ENCODE results near the gene SRSF5. TPM values are rescaled to one million over a fixed set of nuclear protein-coding genes. Genes with fewer than 3 reads are reported as not detected.
A peak's percentile ranks its signal among the peaks of the same experiment; 100 is the strongest.

Gene SRSF5
- total RNA-seq, 1 experiment from 2014 or later = 292 TPM

- Histone ChIP-seq H3K4me3 (ENCODE audit: low read length) (no peak overlapping the region), H3K36me3 (ENCODE audit: insufficient read depth, low read length) (no peaks in the 10 kb centered on the region)
Observed at GRCh38 chr14:69756298-69756697, 10.6 kb upstream of the SRSF5 start.

GRCh38 chr14:69760810-69761209, 6.1 kb upstream of the SRSF5 start:
- 0 out of 2 replicates have a peak, but pooled peaks cover 2% of the 10 kb centered on the region for H3K4me1 ChIP-seq (ENCODE audit: low read length)
- H2AFZ ChIP-seq (ENCODE audit: low read length) = no peak overlapping the region
- no peaks in the 10 kb centered on the region for H3K79me2 ChIP-seq (ENCODE audit: low read length)
- no peak for DNase-seq
- H3K4me2 ChIP-seq (ENCODE audit: low read depth, low read length, poor library complexity, severe bottlenecking) = no peak overlapping the region
- H3K27me3 ChIP-seq (ENCODE audit: low read length) = no peaks in the 10 kb centered on the region
- no peaks in the 10 kb centered on the region for H3K9me3 ChIP-seq (ENCODE audit: low read length)
- H4K20me1 ChIP-seq (ENCODE audit: insufficient read depth, low read depth, low read length) = no peaks in the 10 kb centered on the region
- H3K27ac ChIP-seq (ENCODE audit: low read length) = no peak overlapping the region
- no peaks in the 10 kb centered on the region for H3K9me2 ChIP-seq (replicated peaks; ENCODE audit: insufficient read depth, low read length)
- H3K9ac ChIP-seq (ENCODE audit: low read length) = no peak overlapping the region
- H3K4me3 ChIP-seq (ENCODE audit: low read length) = no peak overlapping the region
- no peaks in the 10 kb centered on the region for H3K36me3 ChIP-seq (ENCODE audit: insufficient read depth, low read length)

More at GRCh38 chr14:69756298-69756697, 10.6 kb upstream of the SRSF5 start:
- DNase-seq = no peak
- Histone ChIP-seq H3K4me2 (ENCODE audit: low read depth, low read length, poor library complexity, severe bottlenecking) (no peak overlapping the region), H2AFZ (ENCODE audit: low read length) (no peak overlapping the region), H3K9me2 (replicated peaks; ENCODE audit: insufficient read depth, low read length) (0 out of 2 replicates have a peak, but pooled peaks cover 4% of the 10 kb centered on the region), H3K9ac (ENCODE audit: low read length) (no peak overlapping the region), H3K79me2 (ENCODE audit: low read length) (no peaks in the 10 kb centered on the region), H3K27me3 (ENCODE audit: low read length) (no peaks in the 10 kb centered on the region), H3K4me1 (ENCODE audit: low read length) (peaks cover 11% of the 10 kb centered on the region), H3K27ac (ENCODE audit: low read length) (no peak overlapping the region), H4K20me1 (ENCODE audit: insufficient read depth, low read depth, low read length) (no peaks in the 10 kb centered on the region), H3K9me3 (ENCODE audit: low read length) (no peaks in the 10 kb centered on the region)

- Histone ChIP-seq H3K79me2 (ENCODE audit: low read length) (peaks cover 23% of the 10 kb centered on the region), H3K4me2 (ENCODE audit: low read depth, low read length, poor library complexity, severe bottlenecking) (no peak overlapping the region), H3K4me1 (ENCODE audit: low read length) (peaks cover 19% of the 10 kb centered on the region), H3K27me3 (ENCODE audit: low read length) (no peaks in the 10 kb centered on the region), H3K27ac (ENCODE audit: low read length) (no peak overlapping the region), H3K9me2 (replicated peaks; ENCODE audit: insufficient read depth, low read length) (no peaks in the 10 kb centered on the region), H3K9ac (ENCODE audit: low read length) (no peak overlapping the region), H2AFZ (ENCODE audit: low read length) (no peak overlapping the region), H3K4me3 (ENCODE audit: low read length) (no peak overlapping the region), H3K9me3 (ENCODE audit: low read length) (no peaks in the 10 kb centered on the region), H4K20me1 (ENCODE audit: insufficient read depth, low read depth, low read length) (peaks cover 17% of the 10 kb centered on the region), H3K36me3 (ENCODE audit: insufficient read depth, low read length) (peaks cover 13% of the 10 kb centered on the region)
- no peak for DNase-seq
Observed at GRCh38 chr14:69763761-69764510, 3.0 kb upstream of the SRSF5 start.

GRCh38 chr14:69767369-69767999, 542 bp downstream of the SRSF5 start:
- peak overlapping the region; percentile 93 for H3K4me3 ChIP-seq (ENCODE audit: low read length)

GRCh38 chr14:69768873-69769272, 1.9 kb downstream of the SRSF5 start:
- Histone ChIP-seq H3K9me3 (ENCODE audit: low read length) (no peaks in the 10 kb centered on the region), H3K27ac (ENCODE audit: low read length) (no peak overlapping the region), H3K27me3 (ENCODE audit: low read length) (no peaks in the 10 kb centered on the region), H3K4me2 (ENCODE audit: low read depth, low read length, poor library complexity, severe bottlenecking) (peak overlapping the region; percentile 98), H2AFZ (ENCODE audit: low read length) (no peak overlapping the region), H3K79me2 (ENCODE audit: low read length) (peaks cover 50% of the 10 kb centered on the region), H3K4me1 (ENCODE audit: low read length) (peaks cover 18% of the 10 kb centered on the region), H4K20me1 (ENCODE audit: insufficient read depth, low read depth, low read length) (peaks cover 46% of the 10 kb centered on the region), H3K9me2 (replicated peaks; ENCODE audit: insufficient read depth, low read length) (no peaks in the 10 kb centered on the region), H3K9ac (ENCODE audit: low read length) (no peak overlapping the region), H3K36me3 (ENCODE audit: insufficient read depth, low read length) (peaks cover 61% of the 10 kb centered on the region), H3K4me3 (ENCODE audit: low read length) (peak overlapping the region; percentile 93; the same call in 1 of the 2 replicates)
- DNase-seq = no peak

More at GRCh38 chr14:69767369-69767999, 542 bp downstream of the SRSF5 start:
- Histone ChIP-seq H3K27ac (ENCODE audit: low read length) (peak overlapping the region; percentile 85), H3K4me2 (ENCODE audit: low read depth, low read length, poor library complexity, severe bottlenecking) (peak overlapping the region; percentile 98), H3K9ac (ENCODE audit: low read length) (peak overlapping the region; percentile 96), H3K4me1 (ENCODE audit: low read length) (peaks cover 18% of the 10 kb centered on the region), H3K9me2 (replicated peaks; ENCODE audit: insufficient read depth, low read length) (no peaks in the 10 kb centered on the region), H3K27me3 (ENCODE audit: low read length) (no peaks in the 10 kb centered on the region), H2AFZ (ENCODE audit: low read length) (0 out of 2 replicates have a peak overlapping the region, but pooled peaks have one; percentile 19), H3K9me3 (ENCODE audit: low read length) (no peaks in the 10 kb centered on the region), H3K79me2 (ENCODE audit: low read length) (peaks cover 45% of the 10 kb centered on the region), H3K36me3 (ENCODE audit: insufficient read depth, low read length) (peaks cover 48% of the 10 kb centered on the region), H4K20me1 (ENCODE audit: insufficient read depth, low read depth, low read length) (peaks cover 36% of the 10 kb centered on the region)
- peak; percentile 97 for DNase-seq

GRCh38 chr14:69769623-69770022, 2.7 kb downstream of the SRSF5 start:
- no peak for DNase-seq
- H3K9ac ChIP-seq (ENCODE audit: low read length) = no peak overlapping the region
- H3K27me3 ChIP-seq (ENCODE audit: low read length) = no peaks in the 10 kb centered on the region
- H3K79me2 ChIP-seq (ENCODE audit: low read length) = peaks cover 50% of the 10 kb centered on the region
- H3K4me2 ChIP-seq (ENCODE audit: low read depth, low read length, poor library complexity, severe bottlenecking) = no peak overlapping the region
- no peak overlapping the region for H3K27ac ChIP-seq (ENCODE audit: low read length)
- no peak overlapping the region for H2AFZ ChIP-seq (ENCODE audit: low read length)
- H4K20me1 ChIP-seq (ENCODE audit: insufficient read depth, low read depth, low read length) = peaks cover 46% of the 10 kb centered on the region
- peaks cover 18% of the 10 kb centered on the region for H3K4me1 ChIP-seq (ENCODE audit: low read length)
- no peak overlapping the region for H3K4me3 ChIP-seq (ENCODE audit: low read length)
- no peaks in the 10 kb centered on the region for H3K9me3 ChIP-seq (ENCODE audit: low read length)
- H3K36me3 ChIP-seq (ENCODE audit: insufficient read depth, low read length) = peaks cover 66% of the 10 kb centered on the region
- no peaks in the 10 kb centered on the region for H3K9me2 ChIP-seq (replicated peaks; ENCODE audit: insufficient read depth, low read length)

- Histone ChIP-seq H4K20me1 (ENCODE audit: insufficient read depth, low read depth, low read length) (peaks cover 49% of the 10 kb centered on the region), H2AFZ (ENCODE audit: low read length) (no peak overlapping the region), H3K36me3 (ENCODE audit: insufficient read depth, low read length) (peaks cover 74% of the 10 kb centered on the region), H3K27me3 (ENCODE audit: low read length) (no peaks in the 10 kb centered on the region), H3K4me2 (ENCODE audit: low read depth, low read length, poor library complexity, severe bottlenecking) (no peak overlapping the region), H3K9ac (ENCODE audit: low read length) (no peak overlapping the region), H3K27ac (ENCODE audit: low read length) (no peak overlapping the region), H3K9me3 (ENCODE audit: low read length) (no peaks in the 10 kb centered on the region), H3K9me2 (replicated peaks; ENCODE audit: insufficient read depth, low read length) (no peaks in the 10 kb centered on the region), H3K4me3 (ENCODE audit: low read length) (no peak overlapping the region), H3K4me1 (ENCODE audit: low read length) (peaks cover 18% of the 10 kb centered on the region), H3K79me2 (ENCODE audit: low read length) (peaks cover 50% of the 10 kb centered on the region)
- DNase-seq = no peak
Observed at GRCh38 chr14:69770559-69770958, 3.6 kb downstream of the SRSF5 start.

GRCh38 chr14:69771136-69771535, 4.2 kb downstream of the SRSF5 start:
- DNase-seq = no peak
- Histone ChIP-seq H3K9ac (ENCODE audit: low read length) (no peak overlapping the region), H3K36me3 (ENCODE audit: insufficient read depth, low read length) (peaks cover 80% of the 10 kb centered on the region), H3K4me1 (ENCODE audit: low read length) (peaks cover 18% of the 10 kb centered on the region), H4K20me1 (ENCODE audit: insufficient read depth, low read depth, low read length) (peaks cover 51% of the 10 kb centered on the region), H3K4me3 (ENCODE audit: low read length) (no peak overlapping the region), H3K4me2 (ENCODE audit: low read depth, low read length, poor library complexity, severe bottlenecking) (no peak overlapping the region), H3K9me2 (replicated peaks; ENCODE audit: insufficient read depth, low read length) (no peaks in the 10 kb centered on the region), H3K27me3 (ENCODE audit: low read length) (no peaks in the 10 kb centered on the region), H3K27ac (ENCODE audit: low read length) (no peak overlapping the region), H3K9me3 (ENCODE audit: low read length) (no peaks in the 10 kb centered on the region), H2AFZ (ENCODE audit: low read length) (no peak overlapping the region), H3K79me2 (ENCODE audit: low read length) (peaks cover 50% of the 10 kb centered on the region)

All from Karpas-422 (cell line).